Loucy (cell line): ENCODE results near the gene SEPSECS.

Experiments
- EZH2phosphoT487 ChIP-seq: fragments of 200-600 bp; IDR thresholded peaks from 2 replicates; pipeline ENCODE4 v1.6.1; 2018; ENCODE audit warnings: antibody characterized with exemption, mild to moderate bottlenecking, moderate library complexity, borderline replicate concordance
- TF ChIP-seq, protein P1 (sequence below): fragments of 200-600 bp; sonication (generic); conservative IDR thresholded peaks from 2 replicates; pipeline ENCODE4 v1.5.1; 2014; ENCODE audit warnings: mild to moderate bottlenecking, antibody characterized with exemption, low read length

DNA sequence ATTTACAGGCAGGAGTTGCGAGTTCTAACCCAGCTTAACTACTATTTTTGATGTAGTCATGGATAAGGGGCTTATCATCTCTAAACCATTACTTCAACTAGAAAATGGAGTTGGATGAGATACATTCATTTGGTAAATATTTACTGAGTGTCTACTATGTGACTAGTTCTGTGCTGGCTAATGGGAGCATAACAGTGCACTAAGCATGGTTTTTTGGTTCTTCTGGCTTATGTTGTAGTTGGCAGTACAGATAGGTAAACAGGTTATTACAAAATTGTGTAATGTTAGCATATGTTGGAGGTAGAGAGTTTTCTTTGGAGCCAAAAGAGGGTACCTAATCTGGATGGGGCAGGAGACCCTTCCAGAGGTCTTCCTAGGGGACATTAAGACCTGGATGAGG lies 47.7 kb upstream of the SEPSECS start:
- TF ChIP-seq, protein P1, sequence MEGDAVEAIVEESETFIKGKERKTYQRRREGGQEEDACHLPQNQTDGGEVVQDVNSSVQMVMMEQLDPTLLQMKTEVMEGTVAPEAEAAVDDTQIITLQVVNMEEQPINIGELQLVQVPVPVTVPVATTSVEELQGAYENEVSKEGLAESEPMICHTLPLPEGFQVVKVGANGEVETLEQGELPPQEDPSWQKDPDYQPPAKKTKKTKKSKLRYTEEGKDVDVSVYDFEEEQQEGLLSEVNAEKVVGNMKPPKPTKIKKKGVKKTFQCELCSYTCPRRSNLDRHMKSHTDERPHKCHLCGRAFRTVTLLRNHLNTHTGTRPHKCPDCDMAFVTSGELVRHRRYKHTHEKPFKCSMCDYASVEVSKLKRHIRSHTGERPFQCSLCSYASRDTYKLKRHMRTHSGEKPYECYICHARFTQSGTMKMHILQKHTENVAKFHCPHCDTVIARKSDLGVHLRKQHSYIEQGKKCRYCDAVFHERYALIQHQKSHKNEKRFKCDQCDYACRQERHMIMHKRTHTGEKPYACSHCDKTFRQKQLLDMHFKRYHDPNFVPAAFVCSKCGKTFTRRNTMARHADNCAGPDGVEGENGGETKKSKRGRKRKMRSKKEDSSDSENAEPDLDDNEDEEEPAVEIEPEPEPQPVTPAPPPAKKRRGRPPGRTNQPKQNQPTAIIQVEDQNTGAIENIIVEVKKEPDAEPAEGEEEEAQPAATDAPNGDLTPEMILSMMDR = no peak
- TF ChIP-seq EZH2phosphoT487 = no peak
